Left ventricle myocardium inferior (tissue), 1 donor: ENCODE results near the gene NAPA. TPM values are rescaled to one million over a fixed set of nuclear protein-coding genes. Genes with fewer than 3 reads are reported as not detected.

ENCODE experiments used
- DNase-seq: peaks from one replicate; pipeline ENCODE4 v3.0.0-alpha.2; 2020
- H3K27ac ChIP-seq: fragments of 200-600 bp; replicated peaks from 2 replicates; pipeline ENCODE4 v1.8.0; 2021
- H3K27me3 ChIP-seq: fragments of 200-600 bp; 2 replicates; pipeline ENCODE4 v1.8.0; 2021; ENCODE audit warnings: low read depth
- H3K36me3 ChIP-seq: fragments of 200-600 bp; 2 replicates; pipeline ENCODE4 v1.8.0; 2021
- H3K4me1 ChIP-seq: fragments of 200-600 bp; 2 replicates; pipeline ENCODE4 v1.8.0; 2021
- H3K4me3 ChIP-seq: fragments of 200-600 bp; 2 replicates; pipeline ENCODE4 v1.8.0; 2021; ENCODE audit warnings: mild to moderate bottlenecking, moderate library complexity
- H3K9me3 ChIP-seq: fragments of 200-600 bp; replicated peaks from 2 replicates; pipeline ENCODE4 v1.8.0; 2021
- CTCF ChIP-seq: fragments of 200-600 bp; IDR thresholded peaks from 2 replicates; pipeline ENCODE4 v1.8.0; 2021; ENCODE audit warnings: antibody characterized with exemption, mild to moderate bottlenecking, borderline replicate concordance
- intact Hi-C: fragments of 100-400 bp; cut with micrococcal nuclease; formaldehyde crosslinking; loops from one replicate; pipeline ENCODE4 v1.11.0; 2022
- total RNA-seq: library from RNA; stranded (reverse); fragmentation: NEBNext Ultra II Directional; extraction: Animal tissue kit (Norgen Biotek cat#: 25700); gene quantifications from one replicate; pipeline ENCODE4 v1.2.1, GENCODE V29; 2021
- donor health status: DM: no; HTN: yes; CAD: no; lungs with severe emphysema.

Gene NAPA
- total RNA-seq, 1 donor from 2014 or later = 120 TPM

GRCh38 chr19:47518139-47518538 is 3.3 kb upstream of the NAPA start:
- intact Hi-C loops = no loop called here
- Histone ChIP-seq H3K27ac (no peak overlapping the region), H3K9me3 (no peaks in the 10 kb centered on the region), H3K4me3 (no peak overlapping the region), H3K4me1 (peaks cover 48% of the 10 kb centered on the region), H3K36me3 (no peaks in the 10 kb centered on the region), H3K27me3 (no peaks in the 10 kb centered on the region)
- DNase-seq = no peak
- TF ChIP-seq CTCF = no peak

GRCh38 chr19:47514151-47514868 is 553 bp downstream of the NAPA start:
- no peak for TF ChIP-seq CTCF
- H3K36me3 ChIP-seq = no peaks in the 10 kb centered on the region
- H3K4me3 ChIP-seq = peak overlapping the region; percentile 99
- H3K4me1 ChIP-seq = peaks cover 62% of the 10 kb centered on the region
- H3K27me3 ChIP-seq = no peaks in the 10 kb centered on the region
- no peaks in the 10 kb centered on the region for H3K9me3 ChIP-seq
- intact Hi-C loops = no loop called here
- no peak for DNase-seq
- peak overlapping the region; percentile 97 for H3K27ac ChIP-seq

GRCh38 chr19:47512948-47513319 is 1.9 kb downstream of the NAPA start:
- H3K9me3 ChIP-seq = no peaks in the 10 kb centered on the region
- peaks cover 76% of the 10 kb centered on the region for H3K4me1 ChIP-seq
- H3K4me3 ChIP-seq = peak overlapping the region; percentile 99
- peak overlapping the region; percentile 97 for H3K27ac ChIP-seq
- intact Hi-C loops = no loop called here
- DNase-seq = no peak
- H3K27me3 ChIP-seq = no peaks in the 10 kb centered on the region
- TF ChIP-seq CTCF = no peak
- H3K36me3 ChIP-seq = no peaks in the 10 kb centered on the region

- Histone ChIP-seq H3K4me3 (peak overlapping the region; percentile 99), H3K36me3 (no peaks in the 10 kb centered on the region), H3K9me3 (no peaks in the 10 kb centered on the region), H3K27me3 (no peaks in the 10 kb centered on the region), H3K4me1 (peaks cover 82% of the 10 kb centered on the region), H3K27ac (peak overlapping the region; percentile 97)
- no peak for TF ChIP-seq CTCF
- no peak for DNase-seq
- intact Hi-C loops = no loop called here
Measured at GRCh38 chr19:47512183-47512947, 2.5 kb downstream of the NAPA start.

- Histone ChIP-seq H3K27ac (peak overlapping the region; percentile 97), H3K36me3 (no peaks in the 10 kb centered on the region), H3K27me3 (no peaks in the 10 kb centered on the region), H3K4me3 (peak overlapping the region; percentile 99), H3K9me3 (no peaks in the 10 kb centered on the region), H3K4me1 (peaks cover 89% of the 10 kb centered on the region)
- intact Hi-C loops = no loop called here
- DNase-seq = no peak
- no peak for TF ChIP-seq CTCF
Measured at GRCh38 chr19:47511681-47512080, 3.2 kb downstream of the NAPA start.
